GM23248 (cell line): ENCODE results near the gene SHISA8.

Experiments used
- EZH2 ChIP-seq: fragments of 200-600 bp; sonication (generic); IDR thresholded peaks from 2 replicates; pipeline ENCODE4 v1.6.1; 2018; ENCODE audit warnings: antibody characterized with exemption, mild to moderate bottlenecking; ENCODE audit not compliant: insufficient read depth, poor library complexity, severe bottlenecking
- EZH2phosphoT487 ChIP-seq: fragments of 200-600 bp; sonication (generic); IDR thresholded peaks from 2 replicates; pipeline ENCODE4 v1.6.1; 2018; ENCODE audit warnings: antibody characterized with exemption, moderate library complexity, mild to moderate bottlenecking, low read depth; ENCODE audit not compliant: insufficient read depth

- TF ChIP-seq EZH2 (no peak), EZH2phosphoT487 (no peak)
Observed at GRCh38 chr22:41947424-41948080, 32.7 kb upstream of the SHISA8 start.
